NCI-H1694 (cell line): ENCODE measurements around the gene GPR146.

Experiments used
- DNase-seq: peaks from one replicate; lab custom pipeline; 2025; lab: John Stamatoyannopoulos, UW

GPR146 gene

DNA sequence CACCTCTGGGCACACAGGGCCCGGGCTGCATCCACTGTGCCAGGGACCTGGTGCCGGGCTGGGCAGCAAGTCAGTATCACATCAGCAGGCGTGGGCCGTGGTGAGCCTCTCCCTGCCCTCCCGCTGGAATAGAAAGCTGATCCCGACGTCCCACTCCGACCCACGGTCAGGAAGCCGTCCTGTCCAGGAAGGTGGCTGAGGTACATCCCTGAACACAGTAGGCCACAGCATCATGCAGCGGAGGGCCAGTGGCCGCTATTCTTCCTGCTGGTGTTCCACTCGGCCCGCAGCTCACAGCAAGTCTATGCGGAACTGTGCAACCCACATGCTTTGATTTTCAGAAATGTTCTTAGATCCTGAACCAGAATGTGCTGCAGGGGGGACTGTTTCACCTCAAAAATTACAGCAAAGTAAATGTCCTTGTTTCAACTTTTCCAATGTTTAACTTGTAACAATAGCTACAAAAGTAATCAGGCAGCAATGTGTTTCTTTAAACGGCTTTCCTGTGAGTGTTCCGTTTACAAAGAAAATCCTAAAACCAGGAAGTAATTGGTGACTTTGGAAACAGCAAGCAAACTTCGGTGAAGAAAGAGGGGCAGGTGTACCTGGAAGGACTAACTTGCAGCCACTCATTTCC is 676 bp upstream of the GPR146 start:
- no peak for DNase-seq

DNA sequence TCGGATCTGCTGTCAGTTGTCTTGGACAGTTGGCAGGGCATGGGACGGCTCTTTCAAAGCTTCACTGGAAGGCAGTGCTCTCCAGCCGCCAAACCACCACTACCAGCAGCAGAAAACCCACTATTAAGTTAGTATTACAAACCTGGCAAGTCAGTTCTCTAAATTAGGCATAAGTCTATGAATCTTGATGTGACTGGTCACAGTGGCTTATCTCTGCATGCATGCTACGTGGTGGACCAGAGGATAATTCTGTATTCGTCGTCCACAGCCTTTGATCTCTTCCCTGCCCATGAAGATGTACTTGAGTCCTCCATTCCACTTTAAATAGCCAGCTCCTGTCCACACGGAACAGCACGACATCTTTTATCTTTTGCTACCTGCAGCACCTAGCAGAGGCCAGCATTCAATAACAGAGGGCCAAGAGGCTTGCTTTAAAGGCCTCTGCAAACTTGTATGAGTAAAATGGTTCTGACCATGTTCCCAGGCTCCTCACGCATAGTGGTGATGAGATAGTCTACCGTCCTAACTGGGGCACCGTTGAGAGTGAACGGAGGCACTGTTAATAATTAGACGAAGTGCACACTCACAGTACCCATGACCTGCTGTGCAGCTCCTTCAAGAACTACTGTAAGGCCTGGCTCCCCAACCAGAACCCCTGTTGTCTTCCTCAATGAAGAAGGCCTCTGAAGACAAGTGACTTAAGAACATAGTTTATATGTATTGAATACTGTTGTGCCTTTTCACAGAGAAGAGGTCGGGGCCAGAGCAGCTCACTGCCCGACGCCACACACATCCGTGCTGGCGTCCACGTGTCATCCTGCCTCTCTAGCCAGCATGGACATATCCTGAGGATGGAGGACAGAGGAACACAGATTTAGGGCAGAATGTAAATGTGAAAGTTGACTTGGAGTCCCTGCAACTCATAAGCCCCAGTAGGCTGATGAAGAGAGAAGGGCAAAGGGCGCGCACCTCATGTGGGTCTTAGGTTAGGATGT is 1.0 kb downstream of the GPR146 start:
- no peak for DNase-seq

DNA sequence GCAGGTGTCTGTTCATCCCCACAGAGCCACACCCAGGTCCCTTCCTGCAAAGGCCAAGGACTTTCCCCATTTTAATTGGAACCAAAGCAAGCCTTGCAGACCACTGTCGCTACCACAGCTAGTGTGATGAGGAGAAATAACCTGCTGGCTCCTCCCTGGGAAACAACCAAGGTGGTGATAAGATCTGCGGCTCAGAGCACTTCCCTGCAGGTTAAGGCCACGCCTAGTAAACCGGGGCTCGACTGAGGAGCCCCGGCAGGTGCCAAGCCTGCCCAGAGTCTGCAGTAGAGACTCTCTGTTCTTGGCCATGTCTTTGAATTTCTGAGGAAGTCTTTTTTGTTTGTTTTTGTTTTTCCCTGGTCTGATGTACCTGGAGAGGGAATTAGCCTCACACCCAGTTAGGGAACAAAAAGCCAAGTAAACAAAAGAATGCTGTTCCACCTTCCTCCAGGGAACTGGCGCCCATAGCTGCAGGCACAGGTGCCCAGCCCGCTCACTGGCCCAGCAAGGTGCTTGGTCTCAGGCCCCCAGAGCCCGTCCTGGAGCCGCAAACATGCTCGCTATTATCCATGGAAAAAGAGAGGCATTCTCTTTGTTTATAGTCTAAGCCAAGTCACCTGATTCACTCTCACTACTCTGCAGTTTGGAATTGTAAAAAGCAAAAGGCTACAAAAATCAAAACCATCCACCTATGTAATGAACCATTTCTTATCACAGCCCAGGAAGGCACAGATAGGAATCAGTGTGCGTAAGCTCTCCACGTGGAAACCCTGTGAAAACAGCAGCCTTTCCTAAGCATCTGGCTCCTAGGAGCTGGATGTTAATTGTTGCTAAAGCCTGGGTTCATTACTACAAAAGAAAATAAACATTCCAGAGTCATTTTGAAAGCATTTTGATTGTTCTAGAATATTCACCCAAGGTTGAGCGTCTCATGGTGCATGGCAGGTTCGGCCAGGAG is 2.7 kb downstream of the GPR146 start:
- DNase-seq: no peak

DNA sequence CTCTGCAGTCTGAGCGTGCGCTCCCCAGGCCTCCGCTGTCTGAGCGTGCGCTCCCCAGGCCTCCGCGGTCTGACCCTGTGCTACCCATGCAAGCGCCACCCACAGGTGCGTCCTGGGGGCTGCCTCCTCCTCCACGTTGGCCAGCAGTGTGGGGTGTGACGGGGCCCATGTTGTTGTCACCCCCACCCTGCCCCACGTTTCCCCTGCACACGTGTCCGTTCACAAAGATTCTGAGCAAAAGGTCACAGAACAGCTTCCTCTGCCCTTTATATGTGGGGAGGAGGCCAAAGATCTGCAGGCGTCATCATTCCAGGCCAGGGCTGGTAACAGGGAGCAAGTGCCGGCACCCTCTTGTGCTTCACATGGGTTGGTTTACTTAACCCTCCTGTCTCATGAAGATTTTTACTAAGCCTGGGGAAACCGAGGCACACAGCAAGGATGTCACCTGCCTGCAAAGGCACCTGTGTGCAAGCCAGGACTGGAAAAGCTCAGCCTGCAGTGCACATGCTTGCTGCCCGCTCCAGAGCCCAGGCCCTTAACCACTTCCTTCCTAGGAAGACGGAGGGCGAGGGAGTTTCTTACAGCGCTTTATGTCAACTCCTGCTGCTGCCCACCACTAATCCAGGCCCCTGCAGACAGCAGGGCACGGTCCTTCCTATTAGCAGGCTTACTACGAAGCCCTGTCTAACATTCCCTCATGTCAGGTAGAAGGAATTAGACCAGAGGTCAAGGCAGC is 4.8 kb downstream of the GPR146 start:
- DNase-seq: no peak

DNA sequence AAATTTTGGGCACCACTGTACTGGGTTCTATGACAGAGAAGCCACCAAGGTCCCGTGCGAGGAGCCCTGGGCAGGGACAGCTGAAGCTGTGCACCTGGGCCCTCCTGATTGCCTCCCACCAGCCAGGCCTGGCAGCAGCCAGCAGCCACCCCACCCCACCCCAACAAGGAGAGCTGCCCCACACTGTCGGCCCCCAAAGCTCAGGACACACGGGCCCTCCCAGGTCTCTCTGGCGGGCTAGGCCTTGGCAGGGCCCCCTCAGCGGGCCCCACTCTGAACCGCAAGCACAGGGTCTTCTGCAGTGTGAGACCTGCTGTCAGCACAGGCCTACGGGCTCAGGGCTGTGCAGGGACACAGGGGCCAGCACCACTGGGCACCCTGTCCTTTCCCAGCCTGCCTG is 5.5 kb downstream of the GPR146 start:
- DNase-seq: no peak

DNA sequence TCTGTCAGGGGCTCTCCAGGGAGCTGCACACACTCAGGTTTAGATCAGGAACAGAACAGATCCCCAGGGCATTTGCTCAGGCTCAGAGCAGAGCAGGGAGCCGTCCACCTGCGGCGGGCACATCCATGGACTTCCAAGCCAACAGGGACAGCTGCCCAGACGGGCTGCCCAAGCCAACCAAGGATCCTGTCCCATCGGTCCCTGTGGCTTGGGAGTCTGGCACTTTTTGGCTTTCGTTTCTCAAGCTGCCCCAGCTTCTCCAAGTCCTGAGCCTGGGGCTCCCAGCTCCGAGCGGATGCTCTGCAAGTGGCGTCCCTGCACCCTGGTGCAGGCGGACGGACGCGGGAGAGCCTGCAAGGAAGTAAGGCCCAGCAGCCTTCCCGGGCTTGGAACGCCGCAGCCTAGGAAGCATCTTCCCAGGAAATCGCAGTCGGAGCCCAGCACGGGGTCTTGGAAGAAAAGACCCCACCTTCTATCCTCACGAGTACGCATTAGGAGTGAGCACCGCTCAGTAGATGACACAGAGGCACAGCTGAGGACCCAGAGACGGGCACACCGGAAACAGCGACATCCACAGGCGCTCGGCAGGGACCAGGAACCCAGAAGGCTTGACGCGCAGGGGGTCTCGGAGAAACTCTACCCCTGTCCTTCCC is 6.0 kb downstream of the GPR146 start:
- no peak for DNase-seq

DNA sequence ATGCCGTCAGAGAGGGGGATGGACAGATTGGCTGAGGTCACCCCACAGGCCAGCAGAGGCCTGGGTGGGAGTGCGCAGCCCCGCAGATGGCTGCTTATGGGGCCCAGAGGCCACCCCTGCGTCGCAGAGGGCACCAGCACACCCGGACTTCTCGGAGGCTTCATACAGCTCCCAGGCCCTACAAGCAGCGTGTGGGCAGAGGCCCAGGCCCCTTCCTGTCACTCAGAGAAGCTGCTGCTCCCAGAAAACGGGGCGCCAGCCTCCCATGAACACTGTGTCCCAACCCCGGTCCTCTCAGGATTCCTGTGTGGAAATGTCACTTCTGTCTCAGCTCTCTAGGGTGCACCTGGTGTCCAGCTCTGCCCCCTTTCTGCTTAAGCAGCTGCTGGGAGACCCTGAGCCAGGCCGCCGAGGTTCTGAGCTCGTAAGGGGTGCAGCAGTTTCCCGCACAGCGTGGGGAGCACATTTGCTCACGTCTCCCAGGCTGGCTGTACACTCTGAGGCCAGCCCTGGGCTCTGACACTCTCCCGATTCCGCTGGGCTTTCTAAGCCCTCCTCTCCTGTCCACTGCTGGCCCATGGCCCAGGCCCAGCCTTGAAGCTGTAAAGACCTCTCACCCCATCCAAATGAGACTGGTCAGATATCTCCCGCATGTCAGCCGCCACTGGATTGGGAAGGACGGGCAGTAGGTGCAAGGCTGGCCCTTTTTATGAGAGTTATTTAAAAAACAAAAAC is 6.8 kb downstream of the GPR146 start:
- no peak for DNase-seq

DNA sequence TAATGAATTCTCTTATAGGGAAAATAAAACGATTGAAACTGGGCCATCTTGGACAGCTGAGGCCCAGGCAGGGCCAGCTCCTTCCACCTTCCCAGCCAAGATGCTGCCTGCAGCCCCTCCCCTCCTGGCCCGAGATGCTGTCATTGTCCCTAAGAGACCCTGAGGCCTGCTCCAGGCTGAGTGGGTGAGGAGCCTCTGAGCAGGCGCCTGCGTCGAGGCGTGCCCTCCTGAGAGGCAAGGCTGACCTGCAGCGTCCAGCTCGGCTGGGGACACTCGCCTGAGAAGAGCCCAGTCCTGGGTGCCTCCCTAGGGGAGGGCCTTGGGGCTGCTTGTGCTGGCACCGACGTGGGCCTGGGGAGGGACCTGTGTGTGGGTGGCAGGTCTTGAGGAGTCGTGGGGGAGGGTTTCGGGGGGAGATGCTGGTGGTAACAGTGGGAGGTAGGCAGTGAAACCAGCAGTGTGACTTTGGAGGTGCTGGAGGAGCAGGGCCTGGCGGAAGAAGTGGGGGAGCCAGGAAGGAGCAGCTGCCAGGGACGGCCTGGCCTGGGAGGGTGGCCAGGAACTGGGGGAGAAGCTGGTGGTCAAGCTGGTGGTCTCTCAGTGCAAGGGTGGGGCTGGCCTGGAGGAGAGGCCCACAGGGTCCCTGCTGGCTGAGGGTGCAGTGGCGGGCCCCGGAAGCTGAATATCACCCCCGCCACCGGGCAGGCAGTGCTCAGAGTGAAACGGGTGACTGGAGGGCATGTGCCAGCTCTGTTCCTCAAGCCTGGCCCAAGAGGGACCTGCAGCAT is 7.9 kb downstream of the GPR146 start:
- DNase-seq: no peak

DNA sequence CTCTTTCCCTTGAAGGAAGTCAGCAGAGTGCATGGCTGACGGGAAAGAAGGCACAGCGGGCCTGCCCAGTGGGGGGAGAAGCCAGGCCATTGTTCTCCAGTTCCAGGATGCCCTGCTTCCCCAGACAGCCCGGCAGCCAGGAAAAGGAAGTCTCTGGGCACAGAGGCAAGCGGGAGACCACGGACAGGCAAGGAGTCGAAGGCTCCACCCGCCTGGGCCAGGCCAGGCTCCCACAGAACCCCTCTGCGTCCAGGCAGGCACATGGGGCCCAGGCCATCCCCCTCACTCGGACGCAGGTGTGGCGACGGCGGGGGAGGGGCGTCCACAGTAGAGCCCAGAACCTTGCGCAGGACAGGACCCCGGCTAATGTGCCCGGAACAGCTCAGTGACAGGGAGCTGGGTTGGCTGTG is 8.7 kb downstream of the GPR146 start:
- no peak for DNase-seq

DNA sequence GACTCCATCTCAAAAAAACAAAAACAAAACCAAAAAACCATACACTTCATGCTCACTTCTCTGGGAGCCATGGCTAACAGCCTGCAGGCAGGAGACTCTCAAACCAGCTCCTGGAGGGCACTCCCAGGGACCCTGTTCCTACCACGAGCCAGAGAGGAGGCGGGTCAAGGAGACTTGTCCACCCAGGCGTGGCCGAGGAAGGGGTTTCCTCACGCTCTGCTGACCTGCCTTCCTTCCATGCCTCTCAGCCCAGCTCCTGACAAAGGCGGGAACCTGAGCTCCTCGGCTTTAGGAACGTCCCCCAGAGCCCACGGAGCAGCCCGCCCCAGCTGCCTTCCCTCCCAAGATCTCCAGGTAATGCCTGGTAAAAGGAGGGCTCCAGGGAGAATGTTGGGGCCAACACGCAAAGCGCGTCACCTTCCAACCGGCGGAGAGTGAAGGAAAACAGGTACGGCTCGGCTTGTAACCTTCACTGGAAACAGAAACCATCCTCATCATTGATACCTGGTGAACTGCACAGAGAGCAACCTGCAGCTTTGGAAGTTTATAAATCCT is 9.5 kb downstream of the GPR146 start:
- no peak for DNase-seq

DNA sequence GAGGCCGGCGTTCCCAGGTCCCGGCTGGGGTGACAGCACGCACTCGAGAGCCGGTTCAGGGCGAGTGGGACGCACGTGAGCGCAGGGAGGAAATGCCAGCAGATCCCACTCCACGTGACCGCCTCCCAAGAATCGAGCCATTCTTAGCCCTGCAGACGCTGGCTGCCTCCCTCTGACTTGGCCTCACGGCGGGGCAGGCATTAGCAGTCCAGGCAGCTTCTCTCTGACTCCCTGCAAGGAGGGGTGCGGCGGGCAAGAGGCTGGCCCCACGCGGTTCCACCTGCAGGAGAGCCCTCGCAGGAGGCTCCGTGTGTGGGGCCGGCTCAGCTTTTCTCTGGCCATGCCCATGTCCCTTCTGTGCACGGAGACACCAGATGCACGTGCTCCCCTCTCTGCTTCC is 10.1 kb downstream of the GPR146 start:
- no peak for DNase-seq

DNA sequence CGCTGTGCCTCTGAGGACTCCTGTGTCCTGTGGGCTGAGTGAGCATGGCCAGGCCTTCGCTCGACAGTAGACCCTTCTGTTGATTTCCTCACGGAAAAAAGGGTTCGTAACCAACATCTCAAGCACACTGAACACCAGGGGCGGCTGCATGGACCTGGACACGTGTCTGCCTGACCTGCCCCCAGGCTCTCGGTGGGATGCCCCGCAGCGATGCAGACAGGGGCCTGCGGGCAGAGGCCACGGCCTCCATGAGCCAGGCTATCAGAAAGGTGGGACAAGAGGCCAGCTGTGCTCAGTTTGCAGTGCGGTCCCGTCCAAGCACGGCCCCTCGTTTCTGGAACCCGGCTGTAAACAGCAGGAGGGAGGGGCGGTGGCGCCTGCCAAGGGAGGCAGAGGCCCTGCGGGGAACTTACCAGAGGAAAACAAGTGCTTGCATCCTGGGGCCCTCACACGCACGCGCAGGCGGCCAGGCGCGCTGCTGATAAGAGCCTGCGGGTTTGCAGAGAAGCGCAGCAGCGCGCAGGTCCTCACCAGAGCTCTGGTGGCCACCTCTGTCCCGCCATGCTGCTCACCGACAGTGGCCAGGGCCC is 10.6 kb downstream of the GPR146 start:
- DNase-seq: peak; percentile 53

DNA sequence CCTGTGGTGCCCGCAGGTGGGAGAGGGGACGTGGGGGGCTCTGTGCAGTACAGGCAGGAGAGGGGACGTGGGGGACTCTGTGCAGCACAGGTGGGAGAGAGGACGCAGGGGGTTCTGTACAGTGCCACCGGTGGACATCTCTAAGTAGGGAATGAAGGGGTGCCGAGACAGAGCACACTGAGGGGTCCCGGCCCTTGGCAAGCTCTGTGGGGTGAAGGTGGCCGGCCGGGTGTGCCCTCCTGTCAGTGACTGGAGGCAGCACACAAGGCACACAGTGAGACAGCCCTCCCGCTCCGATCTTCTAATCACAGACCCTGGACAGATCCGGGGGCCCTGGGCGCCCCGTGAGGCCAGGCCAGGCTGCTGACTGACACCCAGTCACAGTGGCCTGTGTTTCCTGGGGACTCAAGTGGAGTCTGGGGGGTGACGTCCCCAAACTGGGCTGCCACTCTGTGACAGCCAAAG is 11.2 kb downstream of the GPR146 start:
- no peak for DNase-seq

DNA sequence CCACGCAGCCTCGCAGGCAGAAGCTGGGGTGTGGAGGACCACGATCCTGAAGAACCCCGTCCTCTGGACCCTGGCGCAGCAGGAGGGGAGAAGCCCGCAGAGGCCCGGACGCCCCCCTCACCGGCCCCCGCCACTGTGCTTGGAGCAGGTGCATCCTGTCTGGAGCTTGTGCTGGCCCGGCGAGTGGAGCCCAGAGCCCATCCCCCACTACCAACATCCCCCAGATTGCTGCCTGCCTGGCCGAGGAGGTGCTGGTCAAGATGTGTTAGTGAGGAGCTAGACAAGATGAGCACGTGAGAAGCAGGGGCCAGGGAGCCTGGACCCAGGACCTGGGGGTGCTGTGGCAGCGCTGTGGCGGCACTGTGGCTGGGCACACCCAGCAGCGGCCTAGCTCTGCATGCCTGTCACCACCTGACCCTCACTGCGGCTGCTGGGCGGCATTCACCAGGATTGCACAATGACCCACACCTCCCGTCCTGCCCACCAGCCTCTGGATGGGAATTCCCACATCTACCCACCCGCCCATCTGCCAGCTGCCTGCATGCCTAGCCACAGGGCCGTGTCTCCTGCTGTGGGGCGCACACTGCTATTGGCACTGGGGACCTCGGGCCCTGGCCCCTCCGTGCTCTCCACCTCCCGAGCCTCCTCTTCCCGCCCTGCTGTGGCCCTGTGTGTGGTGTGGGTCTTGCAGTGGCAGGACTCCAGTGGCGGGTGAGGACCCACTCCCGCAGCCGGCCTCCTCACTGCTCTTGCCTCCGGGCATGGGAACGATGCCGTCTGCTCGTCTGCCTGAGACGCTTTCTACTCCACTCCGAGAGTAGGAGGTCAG is 11.8 kb downstream of the GPR146 start:
- DNase-seq: no peak

DNA sequence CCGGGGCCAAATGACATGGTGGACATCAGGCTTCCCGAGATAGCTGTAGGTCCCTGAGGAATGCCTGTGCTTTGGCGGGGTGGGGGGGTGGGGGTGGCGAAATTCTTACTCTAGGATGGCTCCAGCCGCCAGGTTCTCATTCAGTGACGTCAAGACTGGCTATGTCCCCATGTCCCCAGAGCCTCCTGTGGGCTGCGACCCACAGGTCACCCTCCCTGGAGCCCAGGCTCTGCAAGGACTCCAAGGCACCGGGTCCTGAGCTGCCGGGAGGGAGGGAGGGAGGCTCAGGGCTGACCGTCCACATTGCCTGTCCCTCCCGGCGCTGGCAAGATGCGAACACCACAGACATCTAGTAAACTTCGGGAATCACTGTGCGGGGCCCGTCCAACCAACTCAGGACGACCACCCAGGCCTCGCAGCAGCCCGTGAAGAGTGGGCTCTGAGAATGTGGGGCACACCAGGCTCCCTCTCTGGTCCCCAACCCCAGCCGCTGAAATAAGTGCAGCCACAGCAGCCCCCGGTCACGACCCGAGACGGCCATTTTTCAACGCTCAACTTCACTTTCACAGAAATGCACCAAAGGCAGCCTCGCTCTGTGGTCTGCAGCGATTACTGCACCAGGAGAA is 12.6 kb downstream of the GPR146 start:
- no peak for DNase-seq

DNA sequence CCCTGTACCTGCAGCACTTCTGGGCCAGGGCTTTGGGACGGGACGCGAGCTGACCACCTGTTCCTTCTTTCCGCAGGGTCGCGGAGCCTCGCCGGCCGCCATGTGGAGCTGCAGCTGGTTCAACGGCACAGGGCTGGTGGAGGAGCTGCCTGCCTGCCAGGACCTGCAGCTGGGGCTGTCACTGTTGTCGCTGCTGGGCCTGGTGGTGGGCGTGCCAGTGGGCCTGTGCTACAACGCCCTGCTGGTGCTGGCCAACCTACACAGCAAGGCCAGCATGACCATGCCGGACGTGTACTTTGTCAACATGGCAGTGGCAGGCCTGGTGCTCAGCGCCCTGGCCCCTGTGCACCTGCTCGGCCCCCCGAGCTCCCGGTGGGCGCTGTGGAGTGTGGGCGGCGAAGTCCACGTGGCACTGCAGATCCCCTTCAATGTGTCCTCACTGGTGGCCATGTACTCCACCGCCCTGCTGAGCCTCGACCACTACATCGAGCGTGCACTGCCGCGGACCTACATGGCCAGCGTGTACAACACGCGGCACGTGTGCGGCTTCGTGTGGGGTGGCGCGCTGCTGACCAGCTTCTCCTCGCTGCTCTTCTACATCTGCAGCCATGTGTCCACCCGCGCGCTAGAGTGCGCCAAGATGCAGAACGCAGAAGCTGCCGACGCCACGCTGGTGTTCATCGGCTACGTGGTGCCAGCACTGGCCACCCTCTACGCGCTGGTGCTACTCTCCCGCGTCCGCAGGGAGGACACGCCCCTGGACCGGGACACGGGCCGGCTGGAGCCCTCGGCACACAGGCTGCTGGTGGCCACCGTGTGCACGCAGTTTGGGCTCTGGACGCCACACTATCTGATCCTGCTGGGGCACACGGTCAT is 13.3 kb downstream of the GPR146 start:
- no peak for DNase-seq
